Smooth muscle cell (in vitro differentiated cells): ENCODE results near the gene DUOXA2. TPM values are rescaled to one million over a fixed set of nuclear protein-coding genes. Genes with fewer than 3 reads are reported as not detected.

Experiments used
- DNase-seq: peaks from one replicate; lab custom pipeline; 2025; ENCODE audit not compliant: unreplicated experiment; lab: John Stamatoyannopoulos, UW
- H2AFZ ChIP-seq: fragments of 200-600 bp; sonication (generic); 2 replicates; pipeline ENCODE4 v1.6.0; 2016; ENCODE audit warnings: antibody characterized with exemption, low read depth, mild to moderate bottlenecking
- H3F3A ChIP-seq: fragments of 200-600 bp; sonication (generic); 2 replicates; pipeline ENCODE4 v1.6.0; 2017; ENCODE audit warnings: antibody characterized with exemption, low read depth
- H3K27ac ChIP-seq: fragments of 200-600 bp; sonication (generic); 2 replicates; pipeline ENCODE4 v1.5.1; 2016; ENCODE audit warnings: low read depth, mild to moderate bottlenecking
- H3K27me3 ChIP-seq: fragments of 200-600 bp; sonication (generic); 2 replicates; pipeline ENCODE4 v1.6.1; 2016; ENCODE audit warnings: low read depth, mild to moderate bottlenecking
- H3K36me3 ChIP-seq: fragments of 200-600 bp; sonication (generic); 2 replicates; pipeline ENCODE4 v1.5.1; 2016; ENCODE audit warnings: low read depth
- H3K4me1 ChIP-seq: fragments of 200-600 bp; sonication (generic); 2 replicates; pipeline ENCODE4 v1.5.1; 2016; ENCODE audit warnings: low read depth
- H3K4me2 ChIP-seq: fragments of 200-600 bp; sonication (generic); 2 replicates; pipeline ENCODE4 v1.6.0; 2016; ENCODE audit warnings: mild to moderate bottlenecking
- H3K4me3 ChIP-seq: fragments of 200-600 bp; sonication (generic); 2 replicates; pipeline ENCODE4 v1.5.1; 2016; ENCODE audit warnings: mild to moderate bottlenecking
- H3K79me2 ChIP-seq: fragments of 200-600 bp; sonication (generic); 2 replicates; pipeline ENCODE4 v1.6.0; 2016; ENCODE audit warnings: low read depth, mild to moderate bottlenecking
- H3K9ac ChIP-seq: fragments of 200-600 bp; sonication (generic); 2 replicates; pipeline ENCODE4 v1.6.0; 2016; ENCODE audit warnings: low read depth
- H3K9me3 ChIP-seq: fragments of 200-600 bp; sonication (generic); replicated peaks from 2 replicates; pipeline ENCODE4 v1.5.1; 2016; ENCODE audit warnings: low read depth
- H4K20me1 ChIP-seq: fragments of 200-600 bp; sonication (generic); 2 replicates; pipeline ENCODE4 v1.6.0; 2016; ENCODE audit warnings: low read depth
- WGBS: methylation state at CpG from one replicate; pipeline ENCODE4 v1.1.7; 2016; ENCODE audit warnings: low lambda C conversion rate; 5-methylcytosine and 5-hydroxymethylcytosine counted together
- polyA plus RNA-seq: library from polyadenylated mRNA; unstranded; fragments of >200 nt; fragmentation: Nextera tagmentation; extraction: Ambion mirVana; gene quantifications from 2 replicates; pipeline ENCODE4 v1.2.1, GENCODE V29; 2016
- total RNA-seq: library from RNA; depleted of rRNA; stranded (reverse); fragments of >200 nt; gene quantifications from 2 replicates; pipeline ENCODE4 v1.2.3, GENCODE V29; 2014
- TF ChIP-seq, protein P1 (sequence below): fragments of 200-600 bp; sonication (generic); IDR thresholded peaks from 2 replicates; pipeline ENCODE4 v1.5.1; 2017; ENCODE audit warnings: borderline replicate concordance, mild to moderate bottlenecking, antibody characterized with exemption; ENCODE audit not compliant: insufficient read depth, poor library complexity, severe bottlenecking

DUOXA2 gene
- total and polyA plus RNA-seq, 2 experiments from 2014 or later, result not detected

DNA sequence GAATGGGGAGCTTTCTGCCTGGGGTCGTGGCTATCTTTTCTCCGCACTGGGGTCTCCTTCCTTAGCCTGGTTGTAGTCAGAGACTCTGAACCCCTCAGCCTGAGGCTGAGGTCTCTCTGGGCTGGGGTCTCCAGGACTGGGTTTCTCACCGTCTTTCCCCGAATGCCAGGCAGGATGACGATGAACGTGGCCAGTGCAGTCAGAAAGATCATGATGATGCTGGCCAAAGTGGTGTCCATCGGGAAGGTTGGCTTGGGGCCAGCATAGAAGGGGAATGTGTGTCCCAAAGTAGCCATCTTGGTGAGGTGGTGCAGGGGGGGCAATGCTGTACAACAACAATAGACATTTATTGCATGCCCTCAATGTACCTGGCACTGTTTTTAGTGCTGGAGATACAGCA, 8.6 kb downstream of the DUOXA2 start:
- Histone ChIP-seq H3K9ac (no peak overlapping the region), H2AFZ (no peak overlapping the region), H3F3A (no peaks in the 10 kb centered on the region), H3K27me3 (peaks cover 35% of the 10 kb centered on the region), H3K9me3 (no peaks in the 10 kb centered on the region), H3K27ac (no peak overlapping the region), H4K20me1 (no peaks in the 10 kb centered on the region), H3K36me3 (no peaks in the 10 kb centered on the region), H3K4me3 (no peak overlapping the region), H3K79me2 (no peaks in the 10 kb centered on the region), H3K4me2 (no peak overlapping the region), H3K4me1 (no peaks in the 10 kb centered on the region)
- 97% methylated on average over 7 of the region's 7 CpGs for WGBS
- DNase-seq, result no peak
- TF ChIP-seq, protein P1, sequence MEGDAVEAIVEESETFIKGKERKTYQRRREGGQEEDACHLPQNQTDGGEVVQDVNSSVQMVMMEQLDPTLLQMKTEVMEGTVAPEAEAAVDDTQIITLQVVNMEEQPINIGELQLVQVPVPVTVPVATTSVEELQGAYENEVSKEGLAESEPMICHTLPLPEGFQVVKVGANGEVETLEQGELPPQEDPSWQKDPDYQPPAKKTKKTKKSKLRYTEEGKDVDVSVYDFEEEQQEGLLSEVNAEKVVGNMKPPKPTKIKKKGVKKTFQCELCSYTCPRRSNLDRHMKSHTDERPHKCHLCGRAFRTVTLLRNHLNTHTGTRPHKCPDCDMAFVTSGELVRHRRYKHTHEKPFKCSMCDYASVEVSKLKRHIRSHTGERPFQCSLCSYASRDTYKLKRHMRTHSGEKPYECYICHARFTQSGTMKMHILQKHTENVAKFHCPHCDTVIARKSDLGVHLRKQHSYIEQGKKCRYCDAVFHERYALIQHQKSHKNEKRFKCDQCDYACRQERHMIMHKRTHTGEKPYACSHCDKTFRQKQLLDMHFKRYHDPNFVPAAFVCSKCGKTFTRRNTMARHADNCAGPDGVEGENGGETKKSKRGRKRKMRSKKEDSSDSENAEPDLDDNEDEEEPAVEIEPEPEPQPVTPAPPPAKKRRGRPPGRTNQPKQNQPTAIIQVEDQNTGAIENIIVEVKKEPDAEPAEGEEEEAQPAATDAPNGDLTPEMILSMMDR, result no peak

DNA sequence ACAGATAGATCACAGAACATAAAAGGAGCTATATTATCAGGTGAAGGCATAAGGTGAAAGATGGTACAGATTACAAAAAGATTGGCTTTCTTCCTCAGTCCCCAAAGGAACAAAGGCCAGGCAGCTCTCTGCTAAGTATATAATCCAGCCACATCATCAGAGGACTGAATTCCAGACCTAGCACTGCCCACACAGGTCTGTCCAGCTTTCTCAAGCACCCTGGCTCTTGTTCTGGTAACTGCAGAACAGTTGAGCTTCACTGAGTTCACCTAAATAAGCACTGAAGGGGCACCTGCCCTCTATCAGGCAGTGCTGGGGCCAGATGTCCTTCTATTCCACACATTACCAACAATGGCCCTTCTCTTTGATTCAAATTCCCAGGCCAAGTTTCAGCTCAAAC, 9.3 kb downstream of the DUOXA2 start:
- Histone ChIP-seq H2AFZ (no peak overlapping the region), H3K27ac (peak overlapping the region; percentile 30), H3K9me3 (no peaks in the 10 kb centered on the region), H4K20me1 (no peaks in the 10 kb centered on the region), H3K27me3 (peaks cover 40% of the 10 kb centered on the region), H3K4me3 (no peak overlapping the region), H3K79me2 (no peaks in the 10 kb centered on the region), H3K4me2 (peak overlapping the region; percentile 5), H3K9ac (no peak overlapping the region), H3K36me3 (no peaks in the 10 kb centered on the region), H3K4me1 (no peaks in the 10 kb centered on the region), H3F3A (no peaks in the 10 kb centered on the region)
- no peak for DNase-seq
- TF ChIP-seq, protein P1, result no peak

DNA sequence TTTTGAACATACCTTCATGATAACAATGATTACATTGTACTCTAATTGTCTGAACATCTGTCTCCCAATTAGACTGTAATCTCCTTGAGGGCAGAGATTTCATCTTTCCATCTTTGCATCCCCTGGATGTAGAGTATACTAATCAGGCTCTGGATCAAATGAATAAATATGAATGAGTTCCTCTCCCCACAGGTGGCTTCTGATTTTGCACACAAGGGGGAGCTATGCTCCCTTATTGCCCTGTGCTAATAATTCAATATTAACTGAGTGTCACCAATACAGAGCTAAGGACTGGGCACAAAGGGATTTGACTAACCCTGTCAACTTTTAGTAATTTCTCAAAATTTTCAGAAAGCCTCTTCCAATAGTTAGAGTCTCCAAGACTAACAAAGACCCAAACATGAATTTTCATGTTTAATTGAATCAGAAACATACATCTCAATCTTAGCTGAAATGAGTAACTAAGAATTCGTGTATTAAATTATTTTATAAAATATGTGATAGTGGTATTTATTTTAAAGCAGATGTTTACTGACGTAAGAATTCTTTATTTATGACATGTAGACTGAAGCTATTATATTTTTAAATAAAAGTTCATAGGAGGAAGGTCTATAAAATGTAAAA, 12.5 kb downstream of the DUOXA2 start:
- H3K27me3 ChIP-seq, result peaks cover 73% of the 10 kb centered on the region
- H3K36me3 ChIP-seq, result no peaks in the 10 kb centered on the region
- H4K20me1 ChIP-seq, result no peaks in the 10 kb centered on the region
- no peak overlapping the region for H3K9ac ChIP-seq
- no peaks in the 10 kb centered on the region for H3K79me2 ChIP-seq
- no peak overlapping the region for H3K27ac ChIP-seq
- no peak overlapping the region for H3K4me3 ChIP-seq
- no peaks in the 10 kb centered on the region for H3F3A ChIP-seq
- 38% methylated on average over 2 of the region's 2 CpGs for WGBS
- no peak overlapping the region for H3K4me2 ChIP-seq
- H2AFZ ChIP-seq, result no peak overlapping the region
- no peaks in the 10 kb centered on the region for H3K9me3 ChIP-seq
- TF ChIP-seq, protein P1, result peak; percentile 54
- DNase-seq, result no peak
- no peaks in the 10 kb centered on the region for H3K4me1 ChIP-seq

DNA sequence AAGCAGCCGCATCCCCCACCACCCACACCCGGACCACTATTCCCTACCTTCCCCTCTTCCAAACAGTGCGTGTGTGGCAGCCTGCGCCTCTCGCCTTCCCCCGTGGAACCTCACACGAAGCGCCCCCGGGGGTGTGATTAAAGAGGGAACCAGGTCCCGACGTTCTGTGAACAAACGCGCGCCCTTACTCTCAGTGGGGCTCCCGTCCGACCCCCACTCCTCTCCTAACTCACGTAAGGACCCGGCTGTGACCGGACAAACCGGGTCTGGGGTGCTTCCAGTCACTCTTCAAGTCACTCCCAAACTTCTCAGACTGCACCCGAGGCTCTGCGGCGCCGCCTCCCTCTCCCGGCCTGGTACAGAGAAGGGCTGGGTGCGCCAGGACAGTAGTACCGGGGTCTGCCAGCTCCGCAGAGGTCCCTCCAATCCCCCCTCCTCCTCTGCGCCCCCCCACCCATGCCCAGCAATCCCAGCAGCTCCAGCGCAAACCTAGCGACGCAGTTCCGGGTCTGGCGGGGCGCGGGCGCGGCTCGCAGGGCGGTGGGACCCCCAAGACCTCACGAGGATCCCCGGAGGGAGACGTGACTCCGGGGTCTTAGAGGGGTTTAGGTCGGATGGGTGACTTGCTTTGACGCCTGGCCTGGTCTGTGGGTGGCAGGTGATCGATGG, 15.0 kb downstream of the DUOXA2 start:
- Histone ChIP-seq H3K79me2 (no peaks in the 10 kb centered on the region), H3K36me3 (no peaks in the 10 kb centered on the region), H3K9me3 (no peaks in the 10 kb centered on the region), H3K4me2 (peak overlapping the region; percentile 73), H3K27me3 (peaks cover 97% of the 10 kb centered on the region), H3F3A (no peaks in the 10 kb centered on the region), H3K4me1 (no peaks in the 10 kb centered on the region), H4K20me1 (no peaks in the 10 kb centered on the region), H3K4me3 (peak overlapping the region; percentile 43), H3K27ac (no peak overlapping the region), H3K9ac (no peak overlapping the region), H2AFZ (no peak overlapping the region)
- no peak for DNase-seq
- 10% methylated on average over 34 of the region's 47 CpGs for WGBS
- TF ChIP-seq, protein P1, result no peak
